ENCODE measurements around the gene TMOD1.

TMOD1 gene

DNA sequence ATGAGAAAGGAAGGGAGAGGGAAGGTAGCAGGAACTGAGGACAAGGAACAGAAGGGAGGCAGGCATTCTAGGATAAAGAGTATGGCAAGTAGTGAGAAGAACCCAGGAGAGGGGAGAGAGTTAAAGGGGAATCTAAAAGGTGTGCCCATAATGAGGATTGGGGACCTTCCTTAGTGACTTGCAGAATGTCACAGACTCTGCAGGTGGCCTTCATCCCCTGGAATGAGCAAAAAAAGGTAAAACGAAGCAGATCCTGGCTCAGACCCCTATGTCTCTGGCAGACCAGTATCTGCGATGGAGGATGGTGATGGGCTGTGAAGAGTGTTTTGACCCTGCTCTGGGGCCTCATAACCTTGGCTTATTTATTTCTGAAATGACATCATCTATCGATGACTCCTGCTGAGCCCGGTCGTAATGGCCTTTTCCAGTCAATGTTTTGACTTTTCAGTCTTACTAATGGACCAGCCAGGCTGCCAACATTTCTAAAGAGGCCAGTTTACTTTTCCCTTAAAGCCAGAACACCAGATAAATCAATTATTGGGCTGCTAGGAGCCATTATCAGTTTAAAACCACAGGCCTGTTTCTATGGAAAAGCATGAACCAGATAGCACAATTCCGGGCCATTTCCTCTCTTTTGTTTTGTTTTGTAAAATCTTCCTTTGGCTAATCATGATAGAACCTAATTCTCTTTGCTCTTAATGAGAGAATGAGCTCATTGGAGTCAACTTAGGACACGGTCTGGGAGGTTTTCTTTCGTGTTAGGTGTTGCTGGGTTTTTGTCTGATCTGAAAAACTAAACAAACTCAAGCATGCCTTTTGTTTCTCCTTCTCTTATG is 3.1 kb downstream of the TMOD1 start:
- DNase-seq (ENCODE audit: low read depth, low spot score), result peak; percentile 46
- TF ChIP-seq, protein P1, sequence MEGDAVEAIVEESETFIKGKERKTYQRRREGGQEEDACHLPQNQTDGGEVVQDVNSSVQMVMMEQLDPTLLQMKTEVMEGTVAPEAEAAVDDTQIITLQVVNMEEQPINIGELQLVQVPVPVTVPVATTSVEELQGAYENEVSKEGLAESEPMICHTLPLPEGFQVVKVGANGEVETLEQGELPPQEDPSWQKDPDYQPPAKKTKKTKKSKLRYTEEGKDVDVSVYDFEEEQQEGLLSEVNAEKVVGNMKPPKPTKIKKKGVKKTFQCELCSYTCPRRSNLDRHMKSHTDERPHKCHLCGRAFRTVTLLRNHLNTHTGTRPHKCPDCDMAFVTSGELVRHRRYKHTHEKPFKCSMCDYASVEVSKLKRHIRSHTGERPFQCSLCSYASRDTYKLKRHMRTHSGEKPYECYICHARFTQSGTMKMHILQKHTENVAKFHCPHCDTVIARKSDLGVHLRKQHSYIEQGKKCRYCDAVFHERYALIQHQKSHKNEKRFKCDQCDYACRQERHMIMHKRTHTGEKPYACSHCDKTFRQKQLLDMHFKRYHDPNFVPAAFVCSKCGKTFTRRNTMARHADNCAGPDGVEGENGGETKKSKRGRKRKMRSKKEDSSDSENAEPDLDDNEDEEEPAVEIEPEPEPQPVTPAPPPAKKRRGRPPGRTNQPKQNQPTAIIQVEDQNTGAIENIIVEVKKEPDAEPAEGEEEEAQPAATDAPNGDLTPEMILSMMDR (IDR thresholded peaks at IDR 0.05; ENCODE audit: low read depth, low read length), result no peak
- H3K4me3 ChIP-seq (ENCODE audit: low read depth, low read length), result no peak overlapping the region
- in situ Hi-C loops (cut with HindIII; ENCODE audit: low sequenced_read_pairs), result no loop called here

DNA sequence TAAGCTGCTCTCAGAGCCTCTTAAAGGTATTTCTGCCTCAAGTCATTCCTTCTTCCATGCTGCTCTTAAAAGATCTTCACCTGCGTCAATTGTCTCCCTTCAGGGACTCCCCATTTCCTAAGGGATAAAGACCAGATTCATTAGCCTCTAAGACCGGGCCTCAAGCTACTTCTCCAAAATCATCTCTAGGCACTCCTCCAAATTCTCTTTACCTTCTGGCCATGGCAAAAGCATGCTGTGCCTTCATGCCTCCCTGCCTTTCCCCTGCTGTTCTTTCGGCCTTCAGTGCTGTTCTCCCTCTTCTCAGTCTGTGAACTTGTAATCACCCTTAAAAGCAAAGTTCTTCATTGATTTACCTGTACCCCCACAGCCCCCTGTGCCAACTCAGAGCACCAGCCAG is 4.4 kb downstream of the TMOD1 start:
- no peak overlapping the region for H3K4me3 ChIP-seq (ENCODE audit: low read depth, low read length)
- no peak for DNase-seq (ENCODE audit: low read depth, low spot score)
- TF ChIP-seq, protein P1 (IDR thresholded peaks at IDR 0.05; ENCODE audit: low read depth, low read length), result no peak
- in situ Hi-C loops (cut with HindIII; ENCODE audit: low sequenced_read_pairs), result no loop called here

DNA sequence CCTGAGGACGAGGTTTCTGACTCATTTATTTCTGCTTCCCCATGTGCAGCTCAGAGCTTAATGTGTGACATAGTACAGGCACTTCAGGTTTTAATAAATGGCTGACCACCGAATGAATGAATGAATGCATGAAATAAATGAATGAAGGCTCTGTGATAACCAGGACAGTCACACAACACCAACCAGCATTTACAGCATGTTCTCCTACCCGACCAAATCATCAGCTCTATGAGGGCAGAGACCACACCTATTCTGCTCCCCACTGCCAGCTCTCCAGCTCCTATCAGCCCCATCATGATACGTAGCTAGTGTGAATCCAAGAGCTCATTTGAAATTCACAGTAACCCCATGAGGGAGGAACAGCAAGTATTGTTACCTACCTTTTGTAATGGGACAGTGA is 4.8 kb downstream of the TMOD1 start:
- in situ Hi-C loops (cut with HindIII; ENCODE audit: low sequenced_read_pairs), result no loop called here
- no peak overlapping the region for H3K4me3 ChIP-seq (ENCODE audit: low read depth, low read length)
- DNase-seq (ENCODE audit: low read depth, low spot score), result no peak
- TF ChIP-seq, protein P1 (IDR thresholded peaks at IDR 0.05; ENCODE audit: low read depth, low read length), result no peak

DNA sequence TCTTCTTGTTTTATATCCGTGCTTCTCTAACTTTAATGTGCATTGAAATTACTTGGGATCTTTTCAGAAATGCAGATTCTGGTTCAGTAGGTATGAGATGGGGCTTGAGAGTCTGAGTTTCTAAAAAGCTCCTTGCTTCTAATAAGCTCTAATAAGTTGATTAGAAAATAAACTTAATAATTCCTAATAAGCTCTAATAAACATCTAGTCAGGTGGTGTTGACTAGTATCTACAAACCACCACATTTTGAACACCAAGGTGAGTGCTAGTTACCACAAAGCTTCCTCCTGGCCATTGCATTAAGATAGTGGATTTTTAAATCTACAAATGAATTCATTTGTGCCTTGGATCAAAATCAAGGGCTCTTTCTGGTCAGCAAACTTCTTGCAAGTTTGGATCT is 5.3 kb downstream of the TMOD1 start:
- H3K4me3 ChIP-seq (ENCODE audit: low read depth, low read length), result no peak overlapping the region
- DNase-seq (ENCODE audit: low read depth, low spot score), result no peak
- TF ChIP-seq, protein P1 (IDR thresholded peaks at IDR 0.05; ENCODE audit: low read depth, low read length), result no peak
- in situ Hi-C loops (cut with HindIII; ENCODE audit: low sequenced_read_pairs), result no loop called here

DNA sequence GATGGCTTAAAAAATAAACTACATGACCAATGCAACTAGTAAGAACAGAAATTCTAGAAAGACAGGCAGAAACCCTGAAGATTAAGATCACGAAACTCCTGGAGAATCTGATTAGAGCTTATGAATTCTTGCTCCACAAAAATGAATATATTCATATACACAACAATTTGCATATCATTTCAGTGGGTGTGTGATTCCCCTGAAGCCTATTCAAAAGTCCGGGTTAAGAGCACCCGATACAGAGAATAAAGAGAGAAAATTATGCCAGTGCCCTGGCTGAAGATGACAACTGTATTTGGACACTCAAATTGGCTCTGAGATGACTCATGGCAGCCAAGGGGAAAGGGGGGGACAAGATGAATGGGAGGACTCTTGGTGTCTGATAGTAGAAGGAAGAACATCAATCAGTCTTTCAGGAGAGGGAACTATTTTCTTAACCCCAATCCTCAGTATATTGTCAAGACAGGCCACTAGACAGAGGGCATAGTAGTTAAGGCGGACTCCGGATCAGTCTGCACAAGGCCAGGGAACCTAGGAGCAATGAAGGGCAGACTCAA is 6.0 kb downstream of the TMOD1 start:
- no peak overlapping the region for H3K4me3 ChIP-seq (ENCODE audit: low read depth, low read length)
- TF ChIP-seq, protein P1 (IDR thresholded peaks at IDR 0.05; ENCODE audit: low read depth, low read length), result no peak
- no peak for DNase-seq (ENCODE audit: low read depth, low spot score)
- in situ Hi-C loops (cut with HindIII; ENCODE audit: low sequenced_read_pairs), result no loop called here

DNA sequence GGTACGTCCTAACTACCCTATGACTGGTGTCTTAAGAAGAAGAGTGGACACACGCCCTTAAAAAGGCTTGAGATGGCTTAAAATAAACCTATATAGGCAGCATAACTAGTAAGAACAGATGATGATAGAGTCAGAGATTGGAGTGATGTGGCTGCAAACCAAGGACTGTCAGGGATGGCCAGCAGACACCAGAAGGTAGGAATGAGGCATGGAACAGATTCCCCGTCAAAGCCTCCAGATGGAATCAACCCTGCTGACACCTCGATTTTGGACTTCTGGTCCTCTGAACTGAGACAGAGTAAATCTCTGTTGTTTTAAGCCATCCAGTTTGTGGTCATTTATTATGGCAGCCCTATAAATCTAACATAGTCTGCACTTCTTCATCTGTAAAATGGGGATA is 7.4 kb downstream of the TMOD1 start:
- TF ChIP-seq, protein P1 (IDR thresholded peaks at IDR 0.05; ENCODE audit: low read depth, low read length), result no peak
- in situ Hi-C loops (cut with HindIII; ENCODE audit: low sequenced_read_pairs), result no loop called here
- no peak overlapping the region for H3K4me3 ChIP-seq (ENCODE audit: low read depth, low read length)
- DNase-seq (ENCODE audit: low read depth, low spot score), result no peak
